ENCODE results near the gene AIFM3.

DNA sequence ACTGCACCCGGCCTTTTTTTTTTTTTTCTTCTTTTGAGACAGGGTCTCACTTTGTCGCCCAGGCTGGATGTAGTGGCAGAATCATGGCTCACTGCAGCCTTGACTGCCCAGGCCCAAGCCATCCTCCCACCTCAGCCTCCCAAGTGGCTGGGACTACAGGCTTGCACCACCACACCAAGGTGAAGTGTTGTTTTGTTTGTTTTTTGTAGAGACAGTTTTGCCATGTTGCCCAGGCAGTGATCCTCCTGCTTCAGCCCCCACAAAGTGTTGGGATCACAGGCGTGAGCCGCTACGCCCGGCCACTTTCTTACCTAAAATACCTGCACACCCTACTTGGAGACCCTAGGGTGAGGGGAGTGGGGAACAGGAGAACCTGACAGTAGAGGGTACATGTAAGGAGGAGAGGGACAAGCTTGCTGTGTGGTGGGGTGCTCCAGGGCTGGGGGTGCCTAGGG is 4.5 kb upstream of the AIFM3 start:
- TF ChIP-seq, protein P1, sequence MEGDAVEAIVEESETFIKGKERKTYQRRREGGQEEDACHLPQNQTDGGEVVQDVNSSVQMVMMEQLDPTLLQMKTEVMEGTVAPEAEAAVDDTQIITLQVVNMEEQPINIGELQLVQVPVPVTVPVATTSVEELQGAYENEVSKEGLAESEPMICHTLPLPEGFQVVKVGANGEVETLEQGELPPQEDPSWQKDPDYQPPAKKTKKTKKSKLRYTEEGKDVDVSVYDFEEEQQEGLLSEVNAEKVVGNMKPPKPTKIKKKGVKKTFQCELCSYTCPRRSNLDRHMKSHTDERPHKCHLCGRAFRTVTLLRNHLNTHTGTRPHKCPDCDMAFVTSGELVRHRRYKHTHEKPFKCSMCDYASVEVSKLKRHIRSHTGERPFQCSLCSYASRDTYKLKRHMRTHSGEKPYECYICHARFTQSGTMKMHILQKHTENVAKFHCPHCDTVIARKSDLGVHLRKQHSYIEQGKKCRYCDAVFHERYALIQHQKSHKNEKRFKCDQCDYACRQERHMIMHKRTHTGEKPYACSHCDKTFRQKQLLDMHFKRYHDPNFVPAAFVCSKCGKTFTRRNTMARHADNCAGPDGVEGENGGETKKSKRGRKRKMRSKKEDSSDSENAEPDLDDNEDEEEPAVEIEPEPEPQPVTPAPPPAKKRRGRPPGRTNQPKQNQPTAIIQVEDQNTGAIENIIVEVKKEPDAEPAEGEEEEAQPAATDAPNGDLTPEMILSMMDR (IDR thresholded peaks at IDR 0.05 in 2 of 3, conservative IDR thresholded peaks at IDR 0.05 in 1 of 3; ENCODE audit: borderline replicate concordance in 1 of 3, insufficient read depth in 1 of 3, low read depth in 2 of 3, low read length in 2 of 3): no peak
- TF ChIP-seq EGR1 (IDR thresholded peaks at IDR 0.05; ENCODE audit: low read depth) (no peak), EZH2 (IDR thresholded peaks at IDR 0.05) (no peak), POLR2A (IDR thresholded peaks at IDR 0.05; ENCODE audit: borderline replicate concordance, extremely low read depth, insufficient read depth, insufficient read length) (no peak), RAD21 (IDR thresholded peaks at IDR 0.05; ENCODE audit: low read depth) (no peak), POLR2AphosphoS5 (IDR thresholded peaks at IDR 0.05; ENCODE audit: low read depth, low read length) (no peak), FOSL1 (IDR thresholded peaks at IDR 0.05; ENCODE audit: low read depth) (no peak), TCF7L2 (IDR thresholded peaks at IDR 0.05; ENCODE audit: borderline replicate concordance, extremely low read depth, insufficient read depth, insufficient read length) (no peak), EZH2phosphoT487 (IDR thresholded peaks at IDR 0.05; ENCODE audit: borderline replicate concordance) (no peak), ZFX (IDR thresholded peaks at IDR 0.05) (no peak), REST (IDR thresholded peaks at IDR 0.05; ENCODE audit: low read depth) (no peak)
